B cell (primary cell): ENCODE measurements around the gene TCERG1L.

ENCODE experiments used
- EZH2 ChIP-seq: IDR thresholded peaks from 2 replicates; pipeline ENCODE4 v1.6.1; 2012; ENCODE audit warnings: borderline replicate concordance, low read depth, mild to moderate bottlenecking, moderate library complexity, low read length; ENCODE audit not compliant: insufficient read depth, poor library complexity, severe bottlenecking
- TF ChIP-seq, protein P1 (sequence below): fragments of 200-600 bp; IDR thresholded peaks from one replicate; pipeline ENCODE4 v1.8.0; 2022; ENCODE audit warnings: antibody characterized with exemption, mild to moderate bottlenecking

DNA sequence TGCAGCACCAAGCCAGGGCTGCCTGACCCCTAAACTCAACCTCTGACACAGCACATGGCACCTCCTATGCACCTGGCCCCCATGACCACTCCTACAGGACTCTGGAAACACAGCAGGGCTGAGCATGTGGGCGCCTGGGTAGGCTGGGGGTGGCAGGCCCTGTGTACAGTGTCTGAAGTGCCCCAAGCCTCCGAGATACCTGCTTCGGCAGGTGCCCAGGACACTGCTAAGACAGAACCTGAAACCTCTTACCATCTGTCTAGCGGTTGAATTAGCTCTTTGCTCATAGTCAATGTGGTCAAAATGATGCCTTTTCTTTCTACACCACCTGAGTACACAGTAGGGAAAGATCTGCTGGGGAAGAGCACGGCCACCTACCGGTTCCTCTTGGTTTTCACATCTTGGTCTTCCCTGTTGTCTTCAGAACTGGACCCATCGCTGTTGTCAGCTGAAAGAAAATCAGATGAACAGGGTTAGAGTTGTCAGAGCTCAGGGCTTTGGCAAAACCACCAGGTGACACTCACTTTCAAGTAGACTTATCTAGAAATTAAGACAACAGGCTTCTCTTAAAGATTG is 177.4 kb downstream of the TCERG1L start:
- TF ChIP-seq, protein P1, sequence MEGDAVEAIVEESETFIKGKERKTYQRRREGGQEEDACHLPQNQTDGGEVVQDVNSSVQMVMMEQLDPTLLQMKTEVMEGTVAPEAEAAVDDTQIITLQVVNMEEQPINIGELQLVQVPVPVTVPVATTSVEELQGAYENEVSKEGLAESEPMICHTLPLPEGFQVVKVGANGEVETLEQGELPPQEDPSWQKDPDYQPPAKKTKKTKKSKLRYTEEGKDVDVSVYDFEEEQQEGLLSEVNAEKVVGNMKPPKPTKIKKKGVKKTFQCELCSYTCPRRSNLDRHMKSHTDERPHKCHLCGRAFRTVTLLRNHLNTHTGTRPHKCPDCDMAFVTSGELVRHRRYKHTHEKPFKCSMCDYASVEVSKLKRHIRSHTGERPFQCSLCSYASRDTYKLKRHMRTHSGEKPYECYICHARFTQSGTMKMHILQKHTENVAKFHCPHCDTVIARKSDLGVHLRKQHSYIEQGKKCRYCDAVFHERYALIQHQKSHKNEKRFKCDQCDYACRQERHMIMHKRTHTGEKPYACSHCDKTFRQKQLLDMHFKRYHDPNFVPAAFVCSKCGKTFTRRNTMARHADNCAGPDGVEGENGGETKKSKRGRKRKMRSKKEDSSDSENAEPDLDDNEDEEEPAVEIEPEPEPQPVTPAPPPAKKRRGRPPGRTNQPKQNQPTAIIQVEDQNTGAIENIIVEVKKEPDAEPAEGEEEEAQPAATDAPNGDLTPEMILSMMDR: no peak
- no peak for TF ChIP-seq EZH2
